AG10803 (cell line): ENCODE measurements around the gene GCAT.

Experiments used
- DNase-seq: peaks from one replicate; pipeline ENCODE4 v3.0.0; 2010; ENCODE audit warnings: low read depth
- H3K4me3 ChIP-seq: 2 replicates; pipeline ENCODE4 v1.5.1; 2011; ENCODE audit warnings: mild to moderate bottlenecking, low read length, control low read depth
- TF ChIP-seq, protein P1 (sequence below): conservative IDR thresholded peaks from 2 replicates; pipeline ENCODE4 v1.5.1; 2011; ENCODE audit warnings: mild to moderate bottlenecking, low read length, control low read depth, inconsistent platforms

Gene GCAT

DNA sequence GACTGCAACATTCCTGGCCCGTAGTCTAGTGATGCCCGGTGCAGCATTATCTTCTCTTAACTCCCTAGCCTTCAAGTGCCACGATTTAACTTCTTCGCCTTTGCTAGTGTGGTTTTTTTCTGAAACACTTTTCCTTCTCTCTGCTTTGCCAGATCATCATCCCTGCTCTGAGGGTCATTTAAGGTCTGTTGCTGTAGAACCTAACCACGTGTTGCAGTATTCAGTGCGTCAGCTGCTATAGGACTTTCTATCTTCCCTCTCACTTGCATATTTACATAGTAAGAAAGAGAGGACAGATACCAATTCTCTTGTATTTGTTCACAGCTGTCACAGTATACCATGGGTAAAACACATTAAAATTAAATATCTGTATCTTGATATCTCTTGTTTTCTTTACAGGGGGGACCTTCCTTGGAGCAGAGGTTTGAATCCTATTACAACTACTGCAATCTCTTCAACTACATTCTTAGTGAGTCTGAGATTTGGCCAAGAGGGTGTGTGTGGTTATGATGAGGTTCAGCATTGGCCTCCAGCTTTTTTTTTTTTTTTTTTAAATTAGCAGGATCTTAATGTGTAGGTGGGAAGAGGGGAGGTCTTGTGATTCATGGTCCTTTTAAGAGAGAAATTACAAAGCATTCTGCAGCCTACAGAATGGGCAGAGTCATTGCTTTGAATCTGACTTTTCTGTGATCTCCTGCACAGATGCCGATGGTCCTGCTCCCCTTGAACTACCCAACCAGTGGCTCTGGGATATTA, 55.0 kb downstream of the GCAT start:
- no peak overlapping the region for H3K4me3 ChIP-seq
- no peak for DNase-seq
- TF ChIP-seq, protein P1, sequence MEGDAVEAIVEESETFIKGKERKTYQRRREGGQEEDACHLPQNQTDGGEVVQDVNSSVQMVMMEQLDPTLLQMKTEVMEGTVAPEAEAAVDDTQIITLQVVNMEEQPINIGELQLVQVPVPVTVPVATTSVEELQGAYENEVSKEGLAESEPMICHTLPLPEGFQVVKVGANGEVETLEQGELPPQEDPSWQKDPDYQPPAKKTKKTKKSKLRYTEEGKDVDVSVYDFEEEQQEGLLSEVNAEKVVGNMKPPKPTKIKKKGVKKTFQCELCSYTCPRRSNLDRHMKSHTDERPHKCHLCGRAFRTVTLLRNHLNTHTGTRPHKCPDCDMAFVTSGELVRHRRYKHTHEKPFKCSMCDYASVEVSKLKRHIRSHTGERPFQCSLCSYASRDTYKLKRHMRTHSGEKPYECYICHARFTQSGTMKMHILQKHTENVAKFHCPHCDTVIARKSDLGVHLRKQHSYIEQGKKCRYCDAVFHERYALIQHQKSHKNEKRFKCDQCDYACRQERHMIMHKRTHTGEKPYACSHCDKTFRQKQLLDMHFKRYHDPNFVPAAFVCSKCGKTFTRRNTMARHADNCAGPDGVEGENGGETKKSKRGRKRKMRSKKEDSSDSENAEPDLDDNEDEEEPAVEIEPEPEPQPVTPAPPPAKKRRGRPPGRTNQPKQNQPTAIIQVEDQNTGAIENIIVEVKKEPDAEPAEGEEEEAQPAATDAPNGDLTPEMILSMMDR = no peak

DNA sequence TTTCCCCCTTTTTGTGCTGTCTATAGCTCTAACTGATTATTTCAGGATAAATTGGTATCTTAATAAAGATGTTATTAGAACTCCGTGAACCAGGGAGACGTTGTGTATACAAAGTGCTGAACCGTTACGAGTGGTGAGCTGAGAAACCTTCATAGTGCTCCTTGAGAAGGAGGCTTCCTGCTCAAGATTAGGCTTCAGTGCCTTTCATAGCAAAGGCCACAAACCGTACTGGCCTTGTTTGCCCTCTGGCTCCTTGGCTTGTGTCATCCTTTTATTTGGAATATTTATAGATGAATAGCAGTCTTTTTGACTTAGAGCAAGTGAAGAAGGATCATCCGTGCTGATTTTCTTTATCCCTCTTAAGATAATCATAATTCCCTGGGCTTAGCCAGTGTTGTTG, 57.8 kb downstream of the GCAT start:
- TF ChIP-seq, protein P1 = no peak
- no peak overlapping the region for H3K4me3 ChIP-seq
- DNase-seq = no peak
